SK-N-SH treated with all-trans-retinoic acid at 6 μM for 48 hours (cell line): Measurements from ENCODE around the gene S100A1.

ENCODE experiments used
- ARNTL ChIP-seq: fragments of 450-650 bp; formaldehyde crosslinking; IDR thresholded peaks from 2 replicates; pipeline ENCODE4 v1.5.0; 2020; ENCODE audit warnings: low read depth, mild to moderate bottlenecking, moderate library complexity, borderline replicate concordance
- CREB5 ChIP-seq: fragments of 250-450 bp; sonication (Bioruptor Pico); IDR thresholded peaks from 2 replicates; pipeline ENCODE4 v1.5.1; 2020; ENCODE audit warnings: low read depth, mild to moderate bottlenecking, moderate library complexity
- CSRNP3 ChIP-seq: fragments of 250-450 bp; sonication (Bioruptor Pico); IDR thresholded peaks from 2 replicates; pipeline ENCODE4 v1.5.1; 2021; ENCODE audit warnings: mild to moderate bottlenecking, moderate library complexity
- ESRRG ChIP-seq: fragments of 250-450 bp; sonication (Bioruptor Pico); IDR thresholded peaks from 2 replicates; pipeline ENCODE4 v1.6.1; 2021; ENCODE audit warnings: mild to moderate bottlenecking
- GLIS3 ChIP-seq: fragments of 250-450 bp; sonication (Bioruptor Pico); IDR thresholded peaks from 2 replicates; pipeline ENCODE4 v1.5.0; 2020; ENCODE audit warnings: mild to moderate bottlenecking, moderate library complexity
- OSR1 ChIP-seq: fragments of 250-450 bp; sonication (Bioruptor Pico); IDR thresholded peaks from 2 replicates; pipeline ENCODE4 v1.8.0; 2022; ENCODE audit warnings: moderate library complexity, mild to moderate bottlenecking, inconsistent platforms
- PATZ1 ChIP-seq: fragments of 250-450 bp; sonication (Bioruptor Pico); IDR thresholded peaks from 2 replicates; pipeline ENCODE4 v1.8.0; 2020; ENCODE audit warnings: mild to moderate bottlenecking, moderate library complexity, borderline replicate concordance
- PPARA ChIP-seq: fragments of 250-450 bp; sonication (Bioruptor Pico); IDR thresholded peaks from 2 replicates; pipeline ENCODE4 v1.5.0; 2020; ENCODE audit warnings: mild to moderate bottlenecking, borderline replicate concordance
- RARB ChIP-seq: fragments of 250-450 bp; sonication (Bioruptor Pico); IDR thresholded peaks from 2 replicates; pipeline ENCODE4 v1.8.0; 2021; ENCODE audit warnings: mild to moderate bottlenecking, moderate library complexity
- TOX ChIP-seq: fragments of 250-450 bp; sonication (Bioruptor Pico); IDR thresholded peaks from 2 replicates; pipeline ENCODE4 v1.8.0; 2021; ENCODE audit warnings: mild to moderate bottlenecking, moderate library complexity, borderline replicate concordance
- ZFP3 ChIP-seq: fragments of 250-450 bp; sonication (Bioruptor Pico); IDR thresholded peaks from 2 replicates; pipeline ENCODE4 v1.5.0; 2020; ENCODE audit warnings: mild to moderate bottlenecking, moderate library complexity

- no peak for TF ChIP-seq RARB (CRISPR knock-in tag)
- no peak for TF ChIP-seq ZFP3 (CRISPR knock-in tag)
- TF ChIP-seq TOX (CRISPR knock-in tag), result no peak
- TF ChIP-seq PATZ1 (CRISPR knock-in tag), result no peak
- no peak for TF ChIP-seq ARNTL (CRISPR knock-in tag)
- TF ChIP-seq PPARA (CRISPR knock-in tag), result no peak
- TF ChIP-seq GLIS3, result no peak
- no peak for TF ChIP-seq ESRRG (CRISPR knock-in tag)
- TF ChIP-seq CREB5, result no peak
- TF ChIP-seq OSR1 (CRISPR knock-in tag), result no peak
- no peak for TF ChIP-seq CSRNP3
These were observed 14.8 kb upstream of the S100A1 start for GRCh38 chr1:153613406-153613805.
